Esophagus muscularis mucosa (tissue), 4 donors: Measurements from ENCODE around the gene MYRF. TPM values are rescaled to one million over a fixed set of nuclear protein-coding genes. Genes with fewer than 3 reads are reported as not detected.
A peak's percentile ranks its signal among the peaks of the same experiment; 100 is the strongest.

Experiments used
- DNase-seq: peaks from one replicate; pipeline ENCODE4 v3.0.0-alpha.2; 2017; ENCODE audit errors: extremely low spot score
- H3K27ac ChIP-seq, 4 donors: fragments of 200-600 bp; sonication (generic); replicated peaks in 1 of 4; 1 replicate in 3 of 4; 2 replicates in 1 of 4; pipeline ENCODE4 v1.5.1; 2016 to 2019; ENCODE audit warnings: mild to moderate bottlenecking in 1 of 4
- H3K27me3 ChIP-seq, 4 donors: fragments of 200-600 bp; sonication (generic); one replicate each; pipeline versions ENCODE4 v1.5.1 to v1.6.0; 2016 to 2019
- H3K36me3 ChIP-seq, 4 donors: fragments of 200-600 bp; sonication (generic); one replicate each; pipeline ENCODE4 v1.5.1; 2016 to 2019
- H3K4me1 ChIP-seq, 4 donors: fragments of 200-600 bp; sonication (generic); one replicate each; pipeline ENCODE4 v1.5.1; 2016 to 2019
- H3K4me3 ChIP-seq, 4 donors: fragments of 200-600 bp; sonication (generic); 1 replicate in 2 of 4; 2 replicates in 2 of 4; pipeline ENCODE4 v1.5.1; 2016 to 2019; ENCODE audit warnings: mild to moderate bottlenecking in 4 of 4, moderate library complexity in 1 of 4
- H3K9me3 ChIP-seq, 4 donors: fragments of 200-600 bp; sonication (generic); 1 replicate in 3 of 4; 2 replicates in 1 of 4; pipeline ENCODE4 v1.5.1; 2016 to 2019
- EP300 ChIP-seq: sonication (generic); formaldehyde crosslinking; IDR thresholded peaks from one replicate; pipeline ENCODE4 v1.6.1; 2017; ENCODE audit warnings: antibody characterized with exemption
- POLR2A ChIP-seq: fragments of 450-650 bp; IDR thresholded peaks from one replicate; pipeline ENCODE4 v1.6.1; 2017; ENCODE audit warnings: antibody characterized with exemption, moderate library complexity, mild to moderate bottlenecking, low read depth
- POLR2AphosphoS5 ChIP-seq, 2 donors: sonication (generic); formaldehyde crosslinking; IDR thresholded peaks; one replicate each; pipeline ENCODE4 v1.6.1; 2017; ENCODE audit warnings: antibody characterized with exemption in 2 of 2
- WGBS: methylation state at CpG from one replicate; pipeline ENCODE4 v1.1.5; 2018; 5-methylcytosine and 5-hydroxymethylcytosine counted together
- intact Hi-C: fragments of 100-400 bp; cut with DNase I; formaldehyde crosslinking; loops from one replicate; pipeline ENCODE4 v1.15.1; 2023
- total RNA-seq, 4 donors: library from RNA; depleted of rRNA; stranded (reverse); fragments of >200 nt; gene quantifications; one replicate each; pipeline versions ENCODE4 v1.1.0 to v1.2.1, GENCODE V29; 2016
- TF ChIP-seq, protein P1 (sequence below), 3 experiments: fragments of 200-600 bp in 2 of 3; fragments of 450-650 bp in 1 of 3; sonication (generic) in 2 of 3; IDR thresholded peaks; one replicate each; pipeline ENCODE4 v1.5.1; 2017 to 2019; ENCODE audit warnings: antibody characterized with exemption in 3 of 3, mild to moderate bottlenecking in 2 of 3, moderate library complexity in 1 of 3

MYRF gene
- total RNA-seq, 4 donors from 2014 or later, result under 0.01 to 0.71 (median 0.40) TPM

DNA sequence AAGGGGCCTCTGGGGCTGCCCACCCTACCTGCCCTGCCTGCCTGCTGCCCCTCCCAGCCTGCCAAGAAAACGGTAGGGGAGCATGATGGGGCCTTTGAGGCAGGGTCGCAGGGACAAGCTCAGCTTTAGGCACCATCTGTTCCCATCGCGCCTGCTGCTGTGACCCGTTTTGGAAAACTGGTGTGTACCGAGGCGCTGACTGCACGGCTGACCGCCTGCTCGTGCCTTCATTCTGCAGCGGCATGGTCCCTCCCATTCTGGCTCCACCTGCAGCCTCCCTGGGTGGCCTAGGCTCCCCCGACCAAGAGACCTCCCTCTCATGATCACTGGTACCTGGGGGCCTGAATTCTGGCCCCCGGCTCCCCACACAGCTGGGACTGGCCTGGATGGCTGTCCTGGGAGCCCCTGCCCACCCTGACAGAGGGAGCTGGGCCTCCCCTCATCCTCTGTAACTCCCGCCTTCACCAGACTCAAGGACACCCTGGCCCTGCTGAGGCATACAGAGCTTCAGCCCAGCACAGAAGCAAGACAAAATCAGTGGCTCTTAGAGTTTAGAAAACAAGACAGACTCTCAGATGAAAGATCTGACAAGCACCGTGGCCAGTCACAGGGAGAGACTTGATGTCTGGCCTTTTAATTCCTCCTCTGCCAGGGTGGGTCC, 6.5 kb upstream of the MYRF start:
- no peak overlapping the region for H3K4me3 ChIP-seq
- no peak for DNase-seq
- no peaks in the 10 kb centered on the region for H3K9me3 ChIP-seq
- peaks cover 0 to 14% (median 0%) of the 10 kb centered on the region in 4 donors for H3K27me3 ChIP-seq
- H3K27ac ChIP-seq, result no peak overlapping the region
- intact Hi-C loops, result loop anchor here (5.0 kb wide), 1 partner anchor 361 kb away; no protein-coding TSS in a partner anchor
- TF ChIP-seq, protein P1, sequence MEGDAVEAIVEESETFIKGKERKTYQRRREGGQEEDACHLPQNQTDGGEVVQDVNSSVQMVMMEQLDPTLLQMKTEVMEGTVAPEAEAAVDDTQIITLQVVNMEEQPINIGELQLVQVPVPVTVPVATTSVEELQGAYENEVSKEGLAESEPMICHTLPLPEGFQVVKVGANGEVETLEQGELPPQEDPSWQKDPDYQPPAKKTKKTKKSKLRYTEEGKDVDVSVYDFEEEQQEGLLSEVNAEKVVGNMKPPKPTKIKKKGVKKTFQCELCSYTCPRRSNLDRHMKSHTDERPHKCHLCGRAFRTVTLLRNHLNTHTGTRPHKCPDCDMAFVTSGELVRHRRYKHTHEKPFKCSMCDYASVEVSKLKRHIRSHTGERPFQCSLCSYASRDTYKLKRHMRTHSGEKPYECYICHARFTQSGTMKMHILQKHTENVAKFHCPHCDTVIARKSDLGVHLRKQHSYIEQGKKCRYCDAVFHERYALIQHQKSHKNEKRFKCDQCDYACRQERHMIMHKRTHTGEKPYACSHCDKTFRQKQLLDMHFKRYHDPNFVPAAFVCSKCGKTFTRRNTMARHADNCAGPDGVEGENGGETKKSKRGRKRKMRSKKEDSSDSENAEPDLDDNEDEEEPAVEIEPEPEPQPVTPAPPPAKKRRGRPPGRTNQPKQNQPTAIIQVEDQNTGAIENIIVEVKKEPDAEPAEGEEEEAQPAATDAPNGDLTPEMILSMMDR (IDR thresholded peaks at IDR 0.05), result no peak
- WGBS, result 88% methylated on average over 8 of the region's 15 CpGs
- peaks cover 6 to 12% (median 9%) of the 10 kb centered on the region in 4 donors for H3K4me1 ChIP-seq
- peaks cover 9 to 38% (median 27%) of the 10 kb centered on the region in 4 donors for H3K36me3 ChIP-seq

DNA sequence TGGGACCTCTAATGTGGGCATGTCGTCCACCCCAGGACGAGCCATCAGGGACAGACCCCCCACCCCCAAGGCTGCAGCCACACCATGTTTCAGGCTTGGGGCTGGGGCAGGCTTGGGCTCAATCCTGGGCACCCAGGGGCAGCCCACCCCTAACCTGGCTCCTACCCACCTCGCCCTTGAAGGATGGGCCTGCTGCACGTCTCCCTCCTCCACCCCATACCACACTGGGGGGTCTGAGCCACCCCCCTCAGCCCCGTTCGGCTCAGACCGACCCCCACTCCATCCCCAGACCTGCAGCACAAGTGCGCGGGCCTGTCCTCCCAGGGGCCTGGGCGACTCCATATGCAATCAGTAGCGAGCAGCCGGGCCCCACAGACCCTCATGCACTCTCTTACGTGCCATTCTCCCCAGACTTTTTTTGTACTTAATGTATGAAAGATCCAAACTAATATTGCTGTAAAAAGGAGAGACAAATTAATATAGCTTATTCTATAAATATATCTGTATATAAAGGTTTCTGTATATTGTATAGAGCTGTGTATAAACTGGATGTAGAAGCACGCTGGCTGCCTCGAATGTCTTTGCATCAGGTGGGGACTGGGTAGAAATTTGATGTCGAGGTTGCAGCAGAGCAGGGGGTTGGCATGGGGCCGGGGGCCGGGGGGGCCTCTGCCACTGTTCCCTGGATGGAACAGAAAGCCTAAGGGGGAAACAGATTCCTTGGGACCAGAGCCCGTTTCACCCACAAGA, 5.8 kb upstream of the MYRF start:
- Histone ChIP-seq H3K36me3 (peaks cover 4 to 31% (median 25%) of the 10 kb centered on the region in 4 donors), H3K9me3 (no peaks in the 10 kb centered on the region), H3K27me3 (peaks cover 0 to 21% (median 2%) of the 10 kb centered on the region in 4 donors), H3K27ac (no peak overlapping the region), H3K4me3 (no peak overlapping the region), H3K4me1 (peaks cover 6 to 12% (median 9%) of the 10 kb centered on the region in 4 donors)
- 79% methylated on average over 17 of the region's 19 CpGs for WGBS
- DNase-seq, result no peak
- TF ChIP-seq, protein P1 (IDR thresholded peaks at IDR 0.05), result no peak
- TF ChIP-seq POLR2AphosphoS5 (IDR thresholded peaks at IDR 0.05) (no peak), EP300 (no peak), POLR2A (no peak)
- intact Hi-C loops, result loop anchor here (5.0 kb wide), 1 partner anchor 361 kb away; no protein-coding TSS in a partner anchor

DNA sequence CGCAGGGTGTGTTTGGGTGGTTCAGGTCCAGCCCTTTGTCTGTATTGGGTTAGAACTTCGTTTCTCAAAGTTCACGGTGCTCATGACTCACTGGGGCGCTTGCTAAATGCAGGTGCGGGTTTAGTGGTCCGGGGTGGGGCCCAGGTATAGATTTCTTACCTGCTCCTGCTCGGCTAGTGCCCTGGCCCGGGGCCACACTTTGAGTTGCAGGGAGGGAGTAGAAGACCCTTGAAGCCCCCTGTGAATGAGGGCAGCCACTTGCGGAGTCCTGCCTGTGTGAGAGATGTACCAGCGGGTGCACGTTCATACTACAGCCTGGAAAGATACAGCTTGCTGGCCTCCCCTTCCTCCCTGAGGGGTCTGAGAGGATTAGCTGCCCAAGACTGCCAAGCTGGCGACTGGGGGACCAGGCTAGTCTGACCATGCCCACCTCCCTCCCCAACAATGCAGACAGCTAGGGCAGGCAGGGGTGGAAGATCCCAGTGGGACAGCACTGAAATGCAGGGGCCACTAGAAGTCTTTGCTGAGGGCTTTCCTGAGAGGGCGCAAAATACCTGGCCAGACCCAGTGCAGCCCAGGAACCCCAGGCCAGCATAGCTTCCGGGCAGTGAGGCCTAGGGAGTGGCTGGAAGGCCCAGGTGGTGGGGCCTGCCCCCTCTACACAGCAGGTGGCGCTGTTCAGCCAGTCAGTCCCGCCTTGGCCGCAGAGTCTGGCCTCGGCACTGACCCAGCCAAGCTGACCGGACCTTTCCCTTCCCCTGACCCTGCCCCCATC, 5.1 kb upstream of the MYRF start:
- no peak for TF ChIP-seq POLR2A
- TF ChIP-seq, protein P1 (IDR thresholded peaks at IDR 0.05), result peak; percentile 71 to 92 (median 72)
- no peak for TF ChIP-seq EP300
- no peak for TF ChIP-seq POLR2AphosphoS5 (IDR thresholded peaks at IDR 0.05)
- peaks cover 4 to 23% (median 18%) of the 10 kb centered on the region in 4 donors for H3K36me3 ChIP-seq
- H3K27ac ChIP-seq, result no peak overlapping the region
- H3K4me3 ChIP-seq, result no peak overlapping the region
- intact Hi-C loops, result loop anchor here (5.0 kb wide), 1 partner anchor 360 kb away; no protein-coding TSS in a partner anchor
- no peaks in the 10 kb centered on the region for H3K9me3 ChIP-seq
- H3K4me1 ChIP-seq, result peaks cover 6 to 18% (median 15%) of the 10 kb centered on the region in 4 donors
- H3K27me3 ChIP-seq, result peaks cover 0 to 27% (median 9%) of the 10 kb centered on the region in 4 donors
- no peak for DNase-seq
- WGBS, result 51% methylated on average over 16 of the region's 19 CpGs

DNA sequence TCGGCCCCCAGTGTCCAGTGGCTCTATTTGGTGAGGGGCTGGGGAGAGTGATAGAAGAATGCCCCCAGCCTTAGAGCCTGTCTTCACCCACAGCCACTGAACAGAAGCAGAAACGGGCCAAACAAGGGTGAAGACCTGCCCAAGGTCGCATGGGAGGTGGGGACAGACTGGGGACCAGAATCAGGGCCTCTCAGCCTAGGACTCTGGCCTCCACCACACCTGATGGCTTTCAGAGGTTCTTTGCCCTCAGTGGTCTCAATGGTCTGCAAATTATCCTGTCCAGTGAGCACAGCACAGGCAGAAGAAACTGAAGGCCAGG, 4.5 kb upstream of the MYRF start:
- Histone ChIP-seq H3K27me3 (peaks cover 0 to 32% (median 11%) of the 10 kb centered on the region in 4 donors), H3K36me3 (peaks cover 4 to 19% (median 17%) of the 10 kb centered on the region in 4 donors), H3K4me3 (no peak overlapping the region), H3K9me3 (no peaks in the 10 kb centered on the region), H3K27ac (no peak overlapping the region), H3K4me1 (peaks cover 10 to 23% (median 19%) of the 10 kb centered on the region in 4 donors)
- no peak for DNase-seq
- intact Hi-C loops, result loop anchor here (5.0 kb wide), 1 partner anchor 359 kb away; no protein-coding TSS in a partner anchor
- no CpG with 5 or more reads among the region's 3 CpGs for WGBS
- no peak for TF ChIP-seq POLR2A
- no peak for TF ChIP-seq POLR2AphosphoS5 (IDR thresholded peaks at IDR 0.05)
- no peak for TF ChIP-seq EP300
- TF ChIP-seq, protein P1 (IDR thresholded peaks at IDR 0.05), result no peak
